GM18858 (cell line): ENCODE measurements around the gene MYOM3.
"Not testable (repeated sequence)": the region's sequence is repeated elsewhere in the genome, so short reads cannot be mapped to it uniquely, and the experiment has no call there.

Experiments used
- ATAC-seq: cut with Tn5 transposase; IDR thresholded peaks from one replicate; pipeline ENCODE4 v1.9.1; 2021; ENCODE audit not compliant: unreplicated experiment

The MYOM3 gene

GRCh38 chr1:24074817-24075589 lies 36.9 kb downstream of the MYOM3 start:
- no peak for ATAC-seq

- ATAC-seq: no peak
These were observed 37.7 kb downstream of the MYOM3 start for GRCh38 chr1:24074196-24074595.

- ATAC-seq: no peak
These were observed 40.0 kb downstream of the MYOM3 start for GRCh38 chr1:24071941-24072340.

GRCh38 chr1:24070821-24071393 lies 41.0 kb downstream of the MYOM3 start:
- ATAC-seq: no peak

GRCh38 chr1:24069817-24070216 lies 42.1 kb downstream of the MYOM3 start:
- no peak for ATAC-seq

GRCh38 chr1:24067978-24068377 lies 44.0 kb downstream of the MYOM3 start:
- no peak for ATAC-seq

GRCh38 chr1:24065304-24065703 lies 46.6 kb downstream of the MYOM3 start:
- no peak for ATAC-seq

- ATAC-seq: no peak
These were observed 49.7 kb downstream of the MYOM3 start for GRCh38 chr1:24062221-24062620.

GRCh38 chr1:24060482-24060881 lies 51.5 kb downstream of the MYOM3 start:
- no peak for ATAC-seq

GRCh38 chr1:24058671-24059455 lies 53.1 kb downstream of the MYOM3 start:
- ATAC-seq: no peak

- no peak for ATAC-seq
These were observed 54.8 kb downstream of the MYOM3 start for GRCh38 chr1:24057171-24057570.

- ATAC-seq: no peak
These were observed 56.3 kb downstream of the MYOM3 start for GRCh38 chr1:24055681-24056080.

- ATAC-seq: no peak
These were observed 59.7 kb downstream of the MYOM3 start for GRCh38 chr1:24052220-24052619.

GRCh38 chr1:24051206-24051945 lies 60.6 kb downstream of the MYOM3 start:
- ATAC-seq: no peak

GRCh38 chr1:24049733-24050132 lies 62.2 kb downstream of the MYOM3 start:
- ATAC-seq: no peak

GRCh38 chr1:24048894-24049293 lies 63.0 kb downstream of the MYOM3 start:
- not testable (repeated sequence) for ATAC-seq

GRCh38 chr1:24048205-24048869 lies 63.6 kb downstream of the MYOM3 start:
- no peak for ATAC-seq

GRCh38 chr1:24047110-24047477 lies 64.8 kb downstream of the MYOM3 start:
- ATAC-seq: no peak

GRCh38 chr1:24045771-24046170 lies 66.2 kb downstream of the MYOM3 start:
- ATAC-seq: no peak

- not testable (repeated sequence) for ATAC-seq
These were observed 67.3 kb downstream of the MYOM3 start for GRCh38 chr1:24044672-24045071.
